HEK293 (cell line): Measurements from ENCODE around the gene ANKRD49.

ENCODE experiments used
- GLIS1 ChIP-seq: fragments of 450-650 bp; formaldehyde crosslinking; IDR thresholded peaks from 2 replicates; pipeline ENCODE4 v1.5.1; 2016; ENCODE audit warnings: missing biosample characterization, missing genetic modification characterization
- KLF1 ChIP-seq: fragments of 450-650 bp; formaldehyde crosslinking; IDR thresholded peaks from 2 replicates; pipeline ENCODE4 v1.5.1; 2016; ENCODE audit warnings: missing biosample characterization, missing genetic modification characterization
- KLF17 ChIP-seq: fragments of 450-650 bp; formaldehyde crosslinking; IDR thresholded peaks from 2 replicates; pipeline ENCODE4 v1.5.1; 2016; ENCODE audit warnings: missing biosample characterization, missing genetic modification characterization
- MEIS1 ChIP-seq: sonication (generic); formaldehyde crosslinking; IDR thresholded peaks from 2 replicates; pipeline ENCODE4 v1.8.1; 2022; ENCODE audit warnings: missing genetic modification reagents, mild to moderate bottlenecking, borderline replicate concordance
- MZF1 ChIP-seq: fragments of 450-650 bp; formaldehyde crosslinking; IDR thresholded peaks from 2 replicates; pipeline ENCODE4 v1.5.1; 2017; ENCODE audit warnings: missing biosample characterization, missing genetic modification characterization, borderline replicate concordance
- PRDM1 ChIP-seq: fragments of 450-650 bp; formaldehyde crosslinking; IDR thresholded peaks from 2 replicates; pipeline ENCODE4; 2016; ENCODE audit warnings: missing biosample characterization, missing genetic modification characterization
- ZBTB11 ChIP-seq: fragments of 450-650 bp; formaldehyde crosslinking; conservative IDR thresholded peaks from 2 replicates; pipeline ENCODE4 v1.5.1; 2016; ENCODE audit warnings: low read depth, missing biosample characterization, missing genetic modification characterization
- ZEB2 ChIP-seq: fragments of 450-650 bp; formaldehyde crosslinking; IDR thresholded peaks from 2 replicates; pipeline ENCODE4 v1.5.1; 2016; ENCODE audit warnings: missing biosample characterization, missing genetic modification characterization
- ZFHX2 ChIP-seq: fragments of 450-650 bp; formaldehyde crosslinking; conservative IDR thresholded peaks from 2 replicates; pipeline ENCODE4 v1.5.1; 2016; ENCODE audit warnings: missing biosample characterization, missing genetic modification characterization
- ZFP3 ChIP-seq: fragments of 450-650 bp; formaldehyde crosslinking; IDR thresholded peaks from 2 replicates; pipeline ENCODE4 v1.5.1; 2016; ENCODE audit warnings: low read depth, missing biosample characterization, missing genetic modification characterization
- ZFP69B ChIP-seq: fragments of 450-650 bp; formaldehyde crosslinking; IDR thresholded peaks from 2 replicates; pipeline ENCODE4 v1.5.1; 2016; ENCODE audit warnings: missing biosample characterization, missing genetic modification characterization
- ZNF10 ChIP-seq: fragments of 450-650 bp; formaldehyde crosslinking; IDR thresholded peaks from 2 replicates; pipeline ENCODE4 v1.5.1; 2017; ENCODE audit warnings: missing biosample characterization, missing genetic modification characterization
- ZNF121 ChIP-seq: fragments of 450-650 bp; formaldehyde crosslinking; IDR thresholded peaks from 2 replicates; pipeline ENCODE4 v1.5.1; 2016; ENCODE audit warnings: missing biosample characterization, missing genetic modification characterization
- ZNF133 ChIP-seq: fragments of 450-650 bp; formaldehyde crosslinking; IDR thresholded peaks from 2 replicates; pipeline ENCODE4 v1.5.1; 2016; ENCODE audit warnings: missing biosample characterization, missing genetic modification characterization
- ZNF157 ChIP-seq: fragments of 450-650 bp; formaldehyde crosslinking; IDR thresholded peaks from 2 replicates; pipeline ENCODE4 v1.5.1; 2016; ENCODE audit warnings: missing biosample characterization, missing genetic modification characterization
- ZNF23 ChIP-seq: fragments of 450-650 bp; formaldehyde crosslinking; IDR thresholded peaks from 2 replicates; pipeline ENCODE4 v1.5.1; 2016; ENCODE audit warnings: missing biosample characterization, missing genetic modification characterization, borderline replicate concordance
- ZNF266 ChIP-seq: fragments of 450-650 bp; formaldehyde crosslinking; IDR thresholded peaks from 2 replicates; pipeline ENCODE4 v1.5.1; 2016; ENCODE audit warnings: missing biosample characterization, missing genetic modification characterization, low read depth
- ZNF335 ChIP-seq: fragments of 450-650 bp; formaldehyde crosslinking; conservative IDR thresholded peaks from 2 replicates; pipeline ENCODE4 v1.5.1; 2016; ENCODE audit warnings: missing biosample characterization, missing genetic modification characterization
- ZNF398 ChIP-seq: fragments of 450-650 bp; formaldehyde crosslinking; IDR thresholded peaks from 2 replicates; pipeline ENCODE4 v1.5.1; 2017; ENCODE audit warnings: missing biosample characterization, missing genetic modification characterization
- ZNF404 ChIP-seq: fragments of 450-650 bp; formaldehyde crosslinking; IDR thresholded peaks from 2 replicates; pipeline ENCODE4 v1.5.1; 2017; ENCODE audit warnings: missing biosample characterization, missing genetic modification characterization
- ZNF423 ChIP-seq: fragments of 450-650 bp; formaldehyde crosslinking; IDR thresholded peaks from 2 replicates; pipeline ENCODE4 v1.5.1; 2016; ENCODE audit warnings: missing biosample characterization, missing genetic modification characterization
- ZNF501 ChIP-seq: fragments of 450-650 bp; formaldehyde crosslinking; IDR thresholded peaks from 2 replicates; pipeline ENCODE4 v1.5.1; 2016; ENCODE audit warnings: missing biosample characterization, missing genetic modification characterization
- ZNF530 ChIP-seq: fragments of 450-650 bp; formaldehyde crosslinking; IDR thresholded peaks from 2 replicates; pipeline ENCODE4 v1.5.1; 2016; ENCODE audit warnings: low read depth, missing biosample characterization, missing genetic modification characterization
- ZNF555 ChIP-seq: fragments of 450-650 bp; formaldehyde crosslinking; conservative IDR thresholded peaks from 2 replicates; pipeline ENCODE4 v1.5.1; 2017; ENCODE audit warnings: missing biosample characterization, mild to moderate bottlenecking, missing genetic modification characterization, inconsistent platforms
- ZNF629 ChIP-seq: fragments of 450-650 bp; formaldehyde crosslinking; IDR thresholded peaks from 2 replicates; pipeline ENCODE4 v1.5.1; 2017; ENCODE audit warnings: missing biosample characterization, missing genetic modification characterization
- ZNF660 ChIP-seq: fragments of 450-650 bp; IDR thresholded peaks from 2 replicates; pipeline ENCODE4 v1.5.1; 2018; ENCODE audit warnings: missing biosample characterization, mild to moderate bottlenecking, missing genetic modification characterization
- ZNF704 ChIP-seq: fragments of 450-650 bp; formaldehyde crosslinking; IDR thresholded peaks from 2 replicates; pipeline ENCODE4 v1.5.1; 2016; ENCODE audit warnings: missing biosample characterization, missing genetic modification characterization
- ZNF777 ChIP-seq: fragments of 450-650 bp; formaldehyde crosslinking; IDR thresholded peaks from 2 replicates; pipeline ENCODE4 v1.5.1; 2017; ENCODE audit warnings: missing biosample characterization, missing genetic modification characterization, borderline replicate concordance
- ZNF830 ChIP-seq: fragments of 450-650 bp; IDR thresholded peaks from 2 replicates; pipeline ENCODE4 v1.5.0; 2018; ENCODE audit warnings: missing biosample characterization, missing genetic modification characterization, low read depth, mild to moderate bottlenecking, moderate library complexity
- ZNF843 ChIP-seq: fragments of 450-650 bp; formaldehyde crosslinking; IDR thresholded peaks from 2 replicates; pipeline ENCODE4 v1.5.1; 2016; ENCODE audit warnings: missing biosample characterization, missing genetic modification characterization
- ZSCAN4 ChIP-seq: fragments of 450-650 bp; formaldehyde crosslinking; IDR thresholded peaks from 2 replicates; pipeline ENCODE4 v1.5.1; 2017; ENCODE audit warnings: missing biosample characterization, missing genetic modification characterization

ANKRD49 gene

GRCh38 chr11:94543695-94544645 lies 50.2 kb downstream of the ANKRD49 start, which contains the start of gene FUT4 (continued):
- no peak for TF ChIP-seq ZSCAN4 (tag by site-specific recombination)
- no peak for TF ChIP-seq ZNF830
- TF ChIP-seq ZNF10 (tag by site-specific recombination) = 0 out of 2 replicates have a peak, but pooled peaks have one; percentile 15
- TF ChIP-seq ZNF266 (tag by site-specific recombination) = no peak
- TF ChIP-seq ZEB2 = peak; percentile 78
- peak; percentile 80 for TF ChIP-seq KLF17 (tag by site-specific recombination)
- no peak for TF ChIP-seq PRDM1 (tag by site-specific recombination)
- 0 out of 2 replicates have a peak, but pooled peaks have one; percentile 44 for TF ChIP-seq ZNF660 (tag by site-specific recombination)
- peak; percentile 37; the same call in 1 of the 2 replicates for TF ChIP-seq GLIS1 (tag by site-specific recombination)
- TF ChIP-seq MEIS1 (CRISPR knock-in tag) = no peak
- TF ChIP-seq MZF1 (tag by site-specific recombination) = 0 out of 2 replicates have a peak, but pooled peaks have one; percentile 17
- TF ChIP-seq ZFHX2 (tag by site-specific recombination) = peak; percentile 79
- TF ChIP-seq ZNF23 (tag by site-specific recombination) = no peak
- peak; percentile 51 for TF ChIP-seq ZNF398 (tag by site-specific recombination)
- no peak for TF ChIP-seq ZNF404 (tag by site-specific recombination)
- no peak for TF ChIP-seq ZNF133 (tag by site-specific recombination)
- peak; percentile 63; the same call in 1 of the 2 replicates for TF ChIP-seq ZFP69B (tag by site-specific recombination)
- TF ChIP-seq ZNF530 (tag by site-specific recombination) = peak; percentile 57; the same call in 1 of the 2 replicates
- peak; percentile 23; the same call in 1 of the 2 replicates for TF ChIP-seq ZNF121 (tag by site-specific recombination)
- TF ChIP-seq ZNF629 = peak; percentile 58; the same call in 1 of the 2 replicates
- TF ChIP-seq ZNF555 (tag by site-specific recombination) = no peak
- TF ChIP-seq ZNF704 = no peak
- TF ChIP-seq ZBTB11 (tag by site-specific recombination) = peak; percentile 92
- peak; percentile 72; the same call in 1 of the 2 replicates for TF ChIP-seq ZNF777 (tag by site-specific recombination)
- TF ChIP-seq KLF1 (tag by site-specific recombination) = peak; percentile 94
- no peak for TF ChIP-seq ZFP3 (tag by site-specific recombination)
- TF ChIP-seq ZNF157 (tag by site-specific recombination) = no peak
- peak; percentile 94 for TF ChIP-seq ZNF501 (tag by site-specific recombination)
- no peak; the same call in 1 of the 2 replicates for TF ChIP-seq ZNF423
- TF ChIP-seq ZNF843 (tag by site-specific recombination) = 0 out of 2 replicates have a peak, but pooled peaks have one; percentile 46
- peak; percentile 88 for TF ChIP-seq ZNF335 (tag by site-specific recombination)
